Stimulated activated naive CD4-positive, alpha-beta T cell treated with Interleukin-2 at 50 U/mL for 16 hours (primary cell): ENCODE results near the gene RPTOR.

Source experiments
- DNase-seq: peaks from one replicate; lab custom pipeline; 2025; lab: John Stamatoyannopoulos, UW

RPTOR gene

DNA sequence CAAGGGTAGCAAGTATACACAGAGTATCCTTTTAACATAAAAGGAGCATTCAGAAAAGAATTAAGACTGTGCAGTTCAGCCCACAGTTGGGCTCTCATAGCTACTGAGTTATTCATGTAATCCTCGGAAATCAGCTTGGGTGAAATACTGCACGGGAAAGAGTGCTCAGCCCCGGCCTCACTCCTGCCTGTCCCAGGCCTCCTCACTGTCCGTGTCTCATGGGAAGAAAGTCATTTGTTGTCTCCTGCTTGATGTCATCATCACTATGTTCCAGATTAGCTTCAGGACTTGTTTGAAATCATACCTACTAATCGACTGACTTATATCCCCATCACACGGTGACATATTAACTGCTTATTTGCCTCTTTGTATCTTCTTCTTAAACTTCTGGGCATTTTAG, 223.8 kb downstream of the RPTOR start:
- no peak for DNase-seq

DNA sequence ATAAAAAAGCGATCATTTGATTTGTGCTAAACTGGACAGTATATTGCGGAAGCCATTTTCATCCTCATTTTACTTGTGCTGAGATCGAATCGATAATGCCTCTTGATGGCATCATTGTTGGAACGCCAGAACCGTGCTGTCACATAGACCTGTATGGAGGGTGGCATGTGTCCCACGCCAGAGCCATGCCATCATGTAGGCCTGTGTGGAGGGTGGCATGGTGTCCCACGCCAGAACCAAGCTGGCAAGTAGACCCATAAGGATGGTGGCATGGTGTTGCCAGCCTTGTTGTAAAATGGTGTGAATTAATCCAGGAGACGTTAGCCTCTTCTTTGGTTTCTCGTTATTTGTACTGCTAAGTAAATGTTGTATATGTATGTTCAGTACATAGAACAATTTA, 224.3 kb downstream of the RPTOR start:
- DNase-seq: no peak

DNA sequence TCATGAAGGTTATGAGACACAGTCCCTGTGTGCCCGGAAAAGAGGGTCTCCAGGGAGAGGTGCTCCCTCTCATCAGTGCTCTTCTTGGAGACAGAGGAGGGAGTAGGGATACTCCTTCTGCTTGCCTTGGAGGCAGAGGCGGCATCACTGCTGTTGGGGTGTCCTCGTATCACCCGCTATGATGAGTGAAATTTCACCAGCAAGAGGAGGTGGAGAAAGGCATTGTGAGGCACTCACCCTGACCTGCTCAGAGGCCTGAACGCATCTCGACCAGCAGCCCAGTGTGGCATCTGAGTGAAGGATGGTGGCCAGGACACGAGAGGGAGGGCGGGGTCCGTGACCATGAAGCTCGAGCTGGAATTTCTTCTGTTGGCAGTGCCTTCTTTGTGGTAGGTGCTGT, 224.9 kb downstream of the RPTOR start:
- no peak for DNase-seq

DNA sequence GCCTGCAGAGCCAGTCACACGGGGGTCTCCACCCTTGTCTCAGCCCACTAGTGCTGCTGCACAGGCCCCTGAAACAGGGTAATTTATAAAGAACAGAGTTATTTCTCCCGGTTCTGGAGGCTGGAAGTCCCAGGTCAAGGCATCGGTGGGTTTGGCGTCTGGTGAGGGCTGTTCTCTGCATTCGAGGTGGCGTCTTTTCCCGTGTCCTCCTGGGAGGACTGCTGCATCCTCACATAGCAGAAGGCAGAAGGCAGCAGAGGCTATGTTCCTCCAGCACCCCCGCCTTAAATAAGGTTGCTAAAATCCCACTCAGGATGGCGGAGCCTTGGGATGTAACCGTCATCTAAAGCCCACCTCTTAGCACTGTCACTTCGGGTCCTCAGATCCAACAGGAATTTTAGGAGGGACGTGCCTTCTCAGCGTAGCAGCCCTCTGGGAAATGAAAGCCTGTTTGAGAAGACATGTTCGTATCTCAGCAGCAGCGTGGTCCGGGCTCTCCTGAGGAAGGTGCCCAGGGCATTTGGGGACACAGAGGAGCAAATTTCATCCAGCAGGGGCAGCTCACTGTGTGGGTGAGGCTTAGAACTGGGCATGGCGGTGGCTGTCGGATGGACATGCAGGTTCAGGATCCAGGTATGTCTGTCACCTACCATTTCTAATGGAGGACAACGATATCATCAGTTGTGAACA, 225.4 kb downstream of the RPTOR start:
- no peak for DNase-seq

DNA sequence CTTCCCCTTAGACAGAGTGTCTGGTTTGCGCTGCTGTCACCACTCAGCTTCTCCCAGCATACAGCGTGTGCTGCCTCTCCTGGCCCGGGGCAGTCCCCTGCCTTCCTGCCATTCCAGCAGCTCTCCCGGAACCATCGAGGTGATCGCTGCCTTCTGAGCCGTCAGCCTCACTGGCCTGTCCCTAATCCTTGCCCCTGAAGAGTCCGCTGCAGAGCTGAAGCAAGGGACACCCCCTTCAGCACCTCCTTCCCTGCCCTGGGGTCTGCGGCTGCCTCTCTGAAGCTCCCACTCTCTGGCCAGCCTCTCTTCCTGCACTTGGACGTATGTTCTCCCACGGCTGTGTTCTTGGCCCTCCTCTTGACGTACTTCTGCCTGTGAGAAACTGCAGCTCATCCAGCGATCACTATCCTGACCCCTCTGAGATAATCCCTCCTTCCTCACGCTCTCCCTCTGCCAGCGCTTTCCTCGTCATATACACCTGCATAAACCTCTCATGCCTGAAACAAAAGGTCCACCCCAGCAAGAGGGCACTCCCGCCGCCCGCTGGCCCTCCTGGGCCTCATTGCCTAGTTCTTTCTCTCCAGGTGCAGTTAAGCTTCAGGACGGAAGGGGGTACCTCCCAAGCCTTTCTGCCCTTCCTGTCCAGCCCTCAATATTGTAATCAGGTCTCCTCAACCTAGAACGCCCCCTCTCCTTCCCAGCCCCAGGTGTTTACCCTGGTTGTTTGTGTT, 226.4 kb downstream of the RPTOR start:
- DNase-seq: no peak

DNA sequence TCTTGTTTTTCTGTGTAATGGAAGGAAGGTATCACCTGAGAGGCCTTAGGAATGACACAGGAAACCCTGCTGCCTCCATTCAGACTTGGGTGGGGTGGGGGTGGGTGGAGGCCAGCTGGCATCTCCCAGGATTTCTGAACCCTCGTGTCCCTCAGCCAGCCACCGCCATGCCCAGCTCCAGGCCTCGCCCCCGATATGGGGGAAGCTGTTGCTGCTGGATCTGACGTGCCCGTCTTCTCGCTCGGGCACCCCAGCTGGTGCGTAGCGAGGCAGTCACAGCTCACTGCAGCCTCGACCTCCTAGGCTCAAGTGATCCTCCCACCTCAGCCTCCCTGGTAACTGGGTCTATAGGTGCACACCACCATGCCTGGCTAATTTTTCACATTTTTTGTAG, 227.0 kb downstream of the RPTOR start:
- DNase-seq: no peak

DNA sequence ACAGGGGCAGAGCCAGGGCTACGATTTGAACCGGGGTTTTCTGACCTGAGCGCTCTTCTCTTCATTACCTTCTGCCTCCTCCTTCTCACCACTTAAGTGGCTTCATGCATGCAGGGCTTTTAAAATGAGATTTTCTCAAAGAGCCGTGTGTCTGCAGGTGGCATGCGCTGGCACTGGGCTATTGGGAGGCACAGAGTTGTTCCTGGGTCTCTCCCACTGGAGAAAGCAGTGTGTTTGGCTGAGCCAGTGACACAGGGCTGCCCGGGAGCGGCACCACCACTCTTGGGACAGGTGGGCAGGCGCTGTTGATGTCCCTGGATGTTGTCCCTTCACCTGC, 228.2 kb downstream of the RPTOR start:
- no peak for DNase-seq

DNA sequence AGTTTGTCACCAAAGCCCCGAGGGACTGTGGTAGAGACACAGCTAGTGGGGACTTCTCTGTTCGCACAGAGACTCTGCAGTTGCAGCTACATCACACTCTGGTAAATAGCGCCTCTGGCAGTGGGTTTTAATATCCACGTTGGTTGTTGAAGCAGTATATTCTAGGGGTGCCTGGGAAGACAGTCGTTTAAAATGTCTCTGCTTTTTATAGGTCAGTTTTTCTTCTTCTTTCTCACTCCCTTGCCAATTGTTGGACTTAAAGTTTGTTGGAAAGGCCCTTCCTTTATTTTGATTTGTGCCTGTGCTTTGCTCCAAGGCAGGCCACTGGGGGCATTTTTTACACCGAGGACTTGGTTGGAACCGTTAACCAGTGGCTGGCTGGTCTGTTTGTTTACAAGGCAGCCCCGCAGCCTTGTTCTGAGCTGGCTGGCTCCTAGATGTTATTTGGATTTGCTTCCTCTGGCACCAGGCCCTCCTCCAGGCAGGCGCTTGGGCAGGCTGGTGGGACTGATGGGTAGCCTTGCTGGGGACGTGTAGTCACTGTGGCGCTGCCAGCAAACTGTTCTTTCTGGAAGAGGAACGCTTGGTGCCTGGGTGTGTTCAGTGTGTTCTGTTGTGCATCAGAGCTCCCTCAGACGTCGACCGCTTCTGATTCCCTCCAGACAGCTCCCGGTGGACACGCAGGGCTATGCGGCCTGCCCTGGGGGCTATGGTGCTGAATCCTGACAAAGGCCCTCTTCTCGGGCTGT, 228.8 kb downstream of the RPTOR start:
- DNase-seq: no peak

DNA sequence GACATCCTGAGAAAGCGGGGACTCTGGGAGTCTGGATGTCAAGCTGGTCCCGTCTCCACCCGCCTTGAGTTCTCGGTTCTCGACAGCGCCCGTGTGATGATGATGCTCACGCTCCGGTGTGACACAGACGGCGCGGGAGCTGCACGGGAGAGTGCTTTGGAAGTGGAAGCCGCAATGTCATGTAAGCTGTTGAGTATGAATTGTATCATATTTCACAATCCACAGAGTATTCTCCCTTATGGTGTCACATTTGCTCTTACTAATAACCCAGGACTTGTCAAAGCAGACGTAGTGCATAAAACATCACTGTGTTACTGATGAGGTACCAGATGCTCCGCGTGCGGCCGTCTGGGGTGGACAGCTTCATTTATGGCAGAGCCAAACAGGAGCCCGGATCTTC, 229.5 kb downstream of the RPTOR start:
- no peak for DNase-seq

DNA sequence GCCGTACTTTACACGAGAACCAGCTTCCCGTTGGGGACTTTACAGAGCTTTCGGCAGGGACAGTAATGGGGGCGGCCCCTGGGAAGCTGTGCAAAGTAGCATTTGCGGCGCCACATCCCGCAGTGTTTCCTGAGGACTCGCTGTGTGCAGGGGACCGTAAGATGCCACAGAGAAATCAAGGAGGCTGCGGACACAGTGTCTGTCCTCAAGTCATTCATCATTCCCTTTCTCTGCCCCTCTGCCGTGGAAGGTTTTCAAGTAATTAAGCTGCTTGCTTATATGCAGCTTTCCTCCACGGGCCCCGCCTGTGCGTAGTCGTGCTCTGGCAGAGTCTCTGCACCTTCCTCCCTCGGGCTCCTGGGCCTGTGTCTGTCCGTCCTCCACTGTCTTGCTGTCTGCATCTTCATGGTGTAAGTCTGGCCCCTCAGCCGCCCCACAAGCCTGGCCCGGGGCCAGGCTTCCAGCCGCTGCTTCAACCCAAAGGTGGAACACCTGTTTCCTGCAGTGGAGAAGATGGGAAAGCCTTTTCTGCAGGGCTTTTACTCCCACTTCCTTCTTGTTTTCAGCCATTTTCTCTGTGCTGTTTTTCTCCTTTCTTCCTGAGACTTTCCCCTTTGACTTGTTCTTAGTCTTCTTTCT, 230.1 kb downstream of the RPTOR start:
- no peak for DNase-seq

DNA sequence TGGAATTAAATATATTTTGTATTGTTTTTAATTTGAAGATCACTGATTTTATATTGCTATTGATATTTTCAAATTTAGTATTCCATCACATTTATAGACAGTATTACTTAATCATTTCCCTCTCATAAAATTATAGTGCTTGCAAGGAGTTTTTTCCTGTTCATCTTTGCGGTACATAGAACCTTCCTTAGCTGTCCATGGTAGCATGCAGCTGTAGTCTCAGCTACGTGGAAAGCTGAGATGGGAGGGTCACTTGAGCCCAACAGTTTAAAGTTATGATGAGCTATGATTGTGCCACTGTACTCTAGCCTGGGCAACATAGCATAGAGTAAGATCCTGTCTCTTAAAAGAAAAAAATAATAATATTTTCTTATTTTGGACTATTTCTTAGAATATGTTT, 231.2 kb downstream of the RPTOR start:
- no peak for DNase-seq

DNA sequence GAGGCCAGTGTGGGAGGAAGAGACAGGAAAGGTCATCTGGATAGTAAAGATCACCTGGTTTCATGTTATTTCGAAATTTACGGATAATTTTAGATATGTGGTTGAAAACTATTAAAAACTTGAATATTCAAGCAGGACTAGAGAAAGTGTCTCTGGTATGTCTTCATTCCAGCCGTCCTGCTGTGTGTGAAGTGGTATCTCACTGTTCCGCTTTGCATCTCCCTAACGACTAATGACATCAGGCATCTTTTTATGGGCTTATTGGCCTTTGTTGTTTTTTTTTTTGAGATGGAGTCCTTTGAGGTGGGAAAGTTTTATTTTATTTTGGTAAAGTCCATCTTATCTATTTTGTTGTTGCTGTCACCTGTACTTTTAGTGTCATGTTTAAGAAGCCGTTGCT, 232.6 kb downstream of the RPTOR start:
- no peak for DNase-seq

DNA sequence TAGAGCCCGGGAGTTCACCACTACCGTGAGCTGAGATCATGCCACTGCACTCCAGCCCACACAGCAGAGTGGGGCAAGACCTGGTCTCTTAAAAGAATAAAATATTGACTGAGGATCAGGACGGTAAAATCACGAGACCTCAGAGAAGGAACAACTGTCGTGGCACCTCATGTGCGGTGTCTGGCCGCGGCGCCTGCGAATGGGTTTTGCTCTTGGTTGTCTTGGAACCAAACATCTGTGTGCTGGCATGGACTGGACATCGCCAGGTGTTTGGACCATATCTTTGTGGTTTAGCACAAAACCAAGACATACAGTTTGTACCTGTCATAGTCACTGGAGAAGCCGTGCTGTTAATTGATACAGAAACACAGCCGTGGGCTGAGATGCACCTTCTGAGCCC, 234.1 kb downstream of the RPTOR start:
- DNase-seq: no peak

DNA sequence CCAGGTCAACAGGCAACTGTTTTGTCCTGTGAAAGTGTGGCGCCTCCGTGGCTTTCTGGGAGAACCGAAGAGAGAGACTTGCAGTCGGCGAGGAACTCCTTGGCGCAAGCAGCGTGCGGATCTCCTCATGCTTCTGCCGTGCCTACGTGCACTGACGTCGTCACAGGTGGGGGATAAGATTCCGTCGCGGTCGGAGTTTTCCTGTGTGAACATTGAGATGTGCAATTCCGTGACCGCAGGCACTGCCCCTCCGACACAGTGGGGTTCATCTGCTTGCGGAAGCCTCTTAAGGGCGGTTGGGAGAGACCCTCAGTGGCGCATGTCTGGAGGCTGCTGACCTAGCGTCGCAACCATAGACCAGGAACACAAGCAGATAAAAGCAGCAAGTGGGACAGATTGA, 234.7 kb downstream of the RPTOR start:
- no peak for DNase-seq

DNA sequence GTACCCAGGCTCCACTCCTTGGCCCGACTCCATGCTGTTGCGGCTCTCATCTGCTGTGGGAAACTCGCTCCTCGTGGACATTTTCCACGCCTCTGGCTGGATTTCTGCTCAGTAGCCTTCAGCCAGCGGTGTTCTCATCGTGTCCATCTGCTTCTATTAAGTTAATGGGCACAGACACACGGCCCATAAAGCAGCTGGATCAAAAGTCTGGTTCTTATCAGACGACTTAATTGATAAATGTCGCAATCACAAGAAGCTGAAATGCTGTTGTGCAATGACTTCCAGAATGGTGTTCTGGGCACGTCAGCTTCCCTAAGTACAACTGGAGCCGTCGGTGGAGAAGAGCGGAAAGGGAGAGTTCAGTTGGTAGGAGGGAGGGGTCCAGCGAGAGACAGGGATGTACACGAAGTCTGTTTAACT, 235.3 kb downstream of the RPTOR start:
- DNase-seq: no peak

DNA sequence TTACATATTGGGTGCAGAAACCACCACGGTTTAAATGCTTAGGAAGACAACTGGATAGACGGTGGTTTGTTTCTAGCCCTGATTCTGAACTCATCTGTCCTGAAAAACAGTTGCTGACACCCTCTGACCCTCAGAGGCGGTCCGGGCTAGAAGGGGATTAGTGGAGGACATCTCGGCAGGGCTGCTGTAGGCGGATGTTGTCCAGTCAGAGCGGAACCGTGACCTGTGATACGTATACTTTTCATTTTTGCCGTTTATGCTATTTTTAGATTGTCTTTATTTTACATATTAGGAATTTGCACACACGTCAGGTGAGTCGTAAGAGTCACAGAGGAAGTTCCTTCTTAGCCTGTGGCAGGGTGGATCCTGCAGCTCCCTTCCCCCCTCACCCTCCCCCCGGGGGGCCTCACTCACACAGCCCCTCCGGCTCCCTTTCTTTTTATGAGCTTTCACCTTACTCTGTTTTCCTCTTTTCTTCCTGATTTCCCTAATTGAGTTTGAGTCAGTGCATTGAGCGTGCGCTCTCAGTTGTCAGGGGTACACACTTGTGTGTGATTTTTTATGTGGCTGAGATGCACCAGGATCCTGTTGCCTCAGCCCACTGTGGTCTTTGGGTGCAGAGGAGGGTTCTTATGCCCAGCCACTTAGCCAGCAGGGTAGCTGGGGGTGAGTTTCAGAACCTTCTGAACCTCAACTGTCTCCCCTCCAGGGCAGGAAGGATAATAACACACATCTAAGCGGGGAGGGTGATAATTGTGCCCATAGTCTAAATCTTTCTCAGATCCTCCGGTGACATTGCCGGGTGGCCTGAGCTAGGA, 236.0 kb downstream of the RPTOR start:
- no peak for DNase-seq

DNA sequence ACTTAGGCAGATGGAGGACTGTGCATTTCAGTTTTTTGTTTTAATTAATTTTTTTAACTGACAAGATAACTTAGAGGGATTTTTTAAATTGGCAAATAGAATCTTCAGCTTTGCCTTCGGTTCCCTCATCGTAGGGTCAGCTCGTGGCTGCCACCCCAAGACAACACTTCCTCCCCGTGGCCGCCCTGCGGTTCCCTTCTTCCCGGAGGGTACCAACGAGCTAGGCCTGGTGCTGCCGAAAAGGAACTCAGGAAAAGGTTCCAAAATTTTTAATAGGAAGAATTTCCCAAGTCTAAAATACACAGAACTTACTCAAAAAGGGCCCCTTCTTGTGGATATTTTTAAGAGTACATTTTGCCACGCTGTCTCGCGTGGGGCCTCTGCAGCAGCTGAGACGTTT, 236.6 kb downstream of the RPTOR start:
- no peak for DNase-seq

DNA sequence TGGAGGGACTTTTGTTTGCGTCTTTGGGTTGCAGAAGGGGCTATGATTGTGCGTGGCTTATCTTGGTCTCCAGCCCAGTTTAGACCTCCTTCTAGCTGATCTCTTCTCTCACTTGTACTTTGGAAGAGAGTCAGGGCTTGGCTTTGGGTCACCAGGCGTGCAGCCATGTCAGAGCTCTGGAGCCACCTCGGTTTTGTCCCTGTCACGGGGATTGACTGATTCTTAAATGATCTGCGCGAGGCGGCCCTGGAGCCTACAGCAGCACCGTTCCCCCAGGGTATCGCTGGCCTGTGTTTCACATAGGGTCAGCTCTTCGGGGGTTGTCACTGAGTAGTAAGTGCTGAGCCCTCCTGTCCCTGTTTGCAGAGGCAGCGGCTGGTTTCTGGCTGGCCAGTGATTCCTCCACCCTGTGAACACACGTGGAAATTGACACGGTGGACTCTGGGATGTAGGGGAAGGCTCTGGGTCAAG, 237.2 kb downstream of the RPTOR start:
- DNase-seq: no peak

DNA sequence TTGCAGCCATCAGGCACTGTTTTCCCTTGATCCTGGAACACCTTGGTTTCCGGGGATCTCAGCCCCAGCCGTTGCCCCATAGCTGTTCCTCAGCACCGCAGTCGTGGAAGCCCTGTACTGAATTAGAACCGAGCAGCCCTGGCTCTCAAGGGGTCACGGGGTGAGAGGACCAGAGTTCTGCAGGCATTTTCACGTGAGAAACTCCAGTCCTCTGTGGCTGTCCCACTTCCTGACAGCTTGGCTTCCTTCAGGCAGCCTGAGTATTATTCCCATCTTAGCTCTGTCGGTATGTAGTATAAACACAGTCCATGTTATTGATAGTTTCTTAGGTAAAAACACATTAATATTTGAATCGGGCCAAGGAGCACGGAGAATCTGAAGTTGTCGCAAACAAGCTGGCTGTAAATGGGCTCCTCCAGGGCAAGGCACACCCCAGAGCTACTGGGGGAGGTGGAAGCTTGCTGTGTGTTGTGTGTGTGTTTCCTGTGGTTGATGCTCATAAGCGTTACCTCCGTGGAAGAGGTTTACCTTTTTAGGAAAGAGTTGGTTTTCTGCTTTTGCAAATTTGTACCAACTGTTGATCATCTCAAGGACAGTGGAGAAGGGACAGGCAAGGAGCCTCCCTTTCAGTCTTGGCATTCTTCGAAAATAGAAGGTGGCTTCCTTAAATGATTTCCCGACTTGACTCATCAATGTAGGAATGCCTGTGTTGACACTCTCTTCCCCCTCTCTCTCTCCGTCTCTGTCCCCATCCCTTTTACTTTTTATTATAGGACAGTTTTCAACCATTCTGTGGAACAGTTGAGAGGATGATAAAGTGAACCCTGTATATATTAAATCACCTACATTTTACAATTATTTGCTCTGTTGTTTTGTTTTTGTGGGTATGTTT, 238.1 kb downstream of the RPTOR start:
- DNase-seq: peak; percentile 34

DNA sequence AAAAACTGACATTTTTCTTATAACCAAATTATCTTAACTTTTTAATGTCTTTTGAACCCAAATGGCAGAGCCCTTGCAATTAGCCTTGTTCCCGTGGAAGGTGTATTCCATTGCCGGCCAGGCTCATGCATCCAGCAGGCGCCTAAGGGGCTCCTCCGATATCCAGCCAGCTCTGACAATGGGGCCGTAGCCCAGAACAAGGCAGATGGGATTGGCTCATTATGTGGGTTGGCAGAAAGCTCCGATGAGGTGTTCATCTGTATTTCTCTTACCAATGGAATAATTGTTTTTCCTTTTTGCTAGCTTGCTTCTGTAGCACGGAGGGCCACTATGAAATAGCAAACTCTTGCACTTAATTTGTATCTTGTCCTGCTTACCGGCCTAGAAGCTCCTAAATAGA, 238.8 kb downstream of the RPTOR start:
- DNase-seq: no peak

DNA sequence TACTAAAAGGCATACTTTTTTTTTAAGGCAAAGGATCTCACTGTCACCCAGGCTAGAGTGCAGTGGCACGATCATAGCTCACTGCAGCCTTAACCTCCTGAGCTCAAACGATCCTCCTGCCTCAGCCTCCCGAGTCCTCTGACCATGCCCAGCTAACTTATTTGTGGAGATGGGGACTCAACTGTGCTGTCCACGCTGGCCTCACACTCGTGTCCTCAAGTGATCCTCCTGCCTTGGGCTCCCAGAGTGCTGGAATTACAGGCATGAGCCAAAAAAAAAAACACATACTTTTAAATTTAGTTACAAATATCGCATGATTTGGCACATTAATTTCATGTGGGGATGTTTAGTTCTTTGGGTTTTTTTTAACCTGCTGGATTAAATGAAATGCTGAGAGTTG, 239.3 kb downstream of the RPTOR start:
- no peak for DNase-seq
